Lung microvascular endothelial cell (primary cell): Measurements from ENCODE around the gene PRKD2. TPM values are rescaled to one million over a fixed set of nuclear protein-coding genes. Genes with fewer than 3 reads are reported as not detected.
"Not testable (repeated sequence)": the region's sequence is repeated elsewhere in the genome, so short reads cannot be mapped to it uniquely, and the experiment has no call there.

Experiments
- DNase-seq, 2 donors: peaks; one replicate each; pipeline versions ENCODE4 v3.0.0 to v3.0.0-alpha.2; 2010; ENCODE audit warnings: low read depth in 2 of 2
- total RNA-seq: library from RNA; depleted of rRNA; stranded (reverse); fragments of >200 nt; gene quantifications from 2 replicates; pipeline ENCODE4 v1.2.1, GENCODE V29; 2014

The PRKD2 gene
- total RNA-seq, 1 donor from 2014 or later = 30.6 TPM

GRCh38 chr19:46712768-46713338, 4.1 kb downstream of the PRKD2 start:
- not testable (repeated sequence) for DNase-seq

- DNase-seq = no peak
Measured at GRCh38 chr19:46710687-46711086, 6.2 kb downstream of the PRKD2 start.

- peak; percentile 58 to 64 for DNase-seq
Measured at GRCh38 chr19:46704379-46705076, 12.4 kb downstream of the PRKD2 start.

DNA sequence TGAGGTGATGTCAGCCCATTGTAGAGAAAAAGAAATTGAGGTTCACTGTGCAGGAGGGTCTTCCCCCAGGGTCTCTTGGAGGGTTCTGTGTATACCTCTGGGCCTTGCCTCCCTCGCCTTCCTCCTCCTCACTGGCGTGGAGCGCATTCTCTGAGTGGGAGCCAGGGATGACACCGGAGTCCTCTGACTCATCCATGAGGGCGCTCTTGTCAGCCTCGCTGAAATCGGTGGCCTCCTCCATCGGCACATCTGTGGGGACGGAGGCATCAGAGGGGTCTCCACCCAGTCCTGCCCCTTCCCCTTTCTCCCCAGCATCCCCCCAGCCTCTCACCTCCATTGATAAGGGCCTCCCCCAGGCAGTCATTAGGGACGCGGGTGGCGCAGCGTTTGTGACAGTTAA, 16.2 kb downstream of the PRKD2 start:
- no peak for DNase-seq

DNA sequence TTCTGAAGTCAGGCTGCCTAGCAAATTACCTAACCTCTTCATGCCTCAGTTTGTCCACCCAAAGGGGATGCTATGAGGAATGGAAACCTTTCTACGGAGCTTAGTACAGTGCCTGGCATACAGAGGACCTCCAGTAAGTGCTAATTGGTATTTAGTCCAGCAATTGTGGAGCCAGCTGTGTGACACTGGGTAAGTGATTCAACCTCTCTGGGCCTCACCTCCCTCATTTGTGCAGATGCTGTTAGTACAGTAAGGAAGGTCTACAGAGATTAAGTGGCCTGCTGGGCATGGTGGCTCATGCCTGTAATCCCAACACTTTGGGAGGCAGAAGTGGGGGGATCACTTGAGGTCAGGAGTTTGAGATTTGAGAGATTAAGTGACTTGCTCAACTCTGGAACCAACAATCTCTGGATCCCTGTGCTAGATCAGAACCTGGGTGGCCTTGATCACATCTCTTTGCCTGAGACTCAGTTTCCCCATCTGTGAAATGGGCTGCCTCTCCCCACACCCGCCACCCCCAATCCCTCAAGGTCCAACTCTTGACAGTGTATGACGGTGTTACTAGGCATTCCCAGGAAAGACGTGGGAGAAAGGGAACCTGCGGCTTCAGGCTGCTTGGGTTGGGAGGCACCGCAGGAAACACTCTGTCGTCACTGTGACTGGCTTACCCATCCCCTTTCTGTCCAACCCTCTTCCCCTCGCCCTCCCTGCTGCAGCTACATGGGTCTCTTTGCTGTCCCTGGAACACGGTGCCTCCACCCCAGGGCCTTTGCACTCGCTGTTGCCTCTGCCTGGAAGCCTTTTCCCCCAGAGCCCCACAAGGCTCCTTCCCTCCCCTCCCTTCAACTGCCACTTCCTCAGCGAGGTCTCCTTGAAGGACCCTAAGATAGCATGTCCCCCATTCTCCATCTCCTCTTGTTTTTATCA, 18.3 kb downstream of the PRKD2 start:
- no peak for DNase-seq

DNA sequence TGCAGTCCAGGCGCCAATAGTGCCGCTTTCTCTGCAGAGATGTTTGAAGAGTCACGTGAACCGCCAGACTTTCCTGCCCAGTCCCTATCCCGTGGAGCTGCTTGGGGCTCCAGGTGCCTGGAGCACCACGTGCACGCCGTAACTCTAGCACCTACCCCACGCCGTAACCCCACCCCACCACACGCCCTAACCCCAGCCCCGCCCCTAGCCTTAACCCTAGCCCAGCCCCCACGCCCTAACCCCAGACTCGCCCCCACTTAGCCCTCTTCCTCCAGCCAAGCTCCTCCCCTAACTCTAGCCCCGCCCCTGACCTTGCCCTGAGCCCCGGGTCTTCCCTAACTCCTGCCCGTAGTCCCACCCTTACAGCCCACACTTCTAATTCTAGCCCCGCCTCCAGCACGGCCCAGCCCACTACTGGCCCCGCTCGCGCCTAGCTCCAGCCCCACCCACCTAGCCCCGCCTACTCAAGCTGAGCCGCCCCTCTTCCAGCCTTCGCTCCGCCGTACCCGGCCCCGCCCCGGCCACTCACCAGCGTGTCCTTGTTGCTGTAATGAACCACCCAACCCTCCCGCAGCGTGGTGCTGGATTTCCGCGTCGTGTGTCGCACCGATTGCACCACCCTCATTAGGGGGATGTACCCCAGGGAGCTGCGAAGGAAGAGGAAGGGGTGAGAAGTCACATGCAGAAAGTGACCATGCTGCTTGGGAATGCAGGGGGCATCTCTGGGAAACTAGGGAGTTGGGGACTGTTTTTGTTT, 19.5 kb downstream of the PRKD2 start:
- DNase-seq = peak; percentile 81 to 84

GRCh38 chr19:46696866-46697203, 20.1 kb downstream of the PRKD2 start:
- no peak for DNase-seq

- DNase-seq = no peak
Measured at GRCh38 chr19:46696052-46696451, 20.9 kb downstream of the PRKD2 start.

GRCh38 chr19:46693760-46694159, 23.2 kb downstream of the PRKD2 start:
- no peak for DNase-seq

GRCh38 chr19:46692918-46693722, 23.8 kb downstream of the PRKD2 start:
- no peak for DNase-seq

DNA sequence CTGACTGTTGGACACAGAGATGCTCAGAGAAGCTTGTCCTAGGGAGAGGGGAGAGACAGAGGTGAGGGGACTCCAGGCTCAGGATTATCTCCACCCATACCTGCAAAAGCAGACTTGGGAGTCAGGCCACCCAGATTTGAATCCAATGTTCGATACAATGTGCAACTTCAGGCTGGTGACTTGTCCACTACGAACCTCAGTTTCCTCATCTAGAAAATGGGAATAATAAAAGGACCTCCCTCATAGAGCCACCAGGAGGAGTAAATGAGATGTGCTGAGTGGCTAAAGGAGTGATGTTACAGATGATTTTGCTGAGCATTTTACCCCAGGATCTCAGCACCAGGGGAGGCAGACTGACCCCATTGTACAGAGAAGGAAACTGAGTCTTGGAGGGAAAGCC, 25.0 kb downstream of the PRKD2 start:
- DNase-seq = no peak

DNA sequence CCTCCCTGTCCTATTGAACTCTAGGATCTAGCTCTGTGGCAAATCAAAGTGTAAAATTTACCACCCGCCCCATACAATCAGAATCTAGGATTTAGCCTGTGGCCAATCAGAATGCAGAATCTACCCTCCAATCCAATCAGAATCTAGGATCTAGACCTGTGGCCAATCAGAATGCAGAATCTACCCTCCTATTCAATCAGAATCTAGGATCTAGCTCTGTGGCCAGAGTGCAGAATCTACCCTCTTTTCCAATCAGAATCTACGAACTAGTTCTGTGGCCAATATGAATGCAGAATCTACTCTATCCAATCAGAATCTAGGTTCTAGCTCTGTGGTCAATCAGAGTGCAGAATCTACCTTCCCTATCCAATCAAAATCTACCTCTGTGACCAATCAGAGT, 25.8 kb downstream of the PRKD2 start:
- DNase-seq = no peak

- no peak for DNase-seq
Measured at GRCh38 chr19:46689358-46689757, 27.6 kb downstream of the PRKD2 start.

GRCh38 chr19:46687438-46688145, 29.3 kb downstream of the PRKD2 start:
- DNase-seq = no peak

DNA sequence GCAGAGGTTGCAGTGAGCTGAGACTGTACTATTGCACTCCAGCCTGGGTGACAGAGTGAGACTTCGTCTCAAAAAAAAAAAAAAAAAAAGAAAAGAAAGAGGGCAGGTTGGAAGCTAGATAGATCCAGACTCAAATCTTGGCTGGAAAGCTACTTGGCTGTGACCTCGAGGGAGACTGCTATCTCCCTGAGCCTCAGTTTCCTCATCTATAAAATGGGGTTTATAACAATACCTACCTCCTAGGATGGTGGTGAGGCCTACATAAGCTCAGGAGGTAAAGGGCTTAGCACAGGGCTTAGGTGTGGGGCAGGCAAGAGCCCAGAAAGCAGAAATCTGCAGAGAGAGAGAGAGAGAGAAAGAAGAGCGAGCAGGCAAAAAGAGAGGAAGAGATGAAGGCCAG, 31.7 kb downstream of the PRKD2 start:
- DNase-seq = no peak

GRCh38 chr19:46678110-46678732, 38.7 kb downstream of the PRKD2 start:
- DNase-seq = peak; percentile 20

DNA sequence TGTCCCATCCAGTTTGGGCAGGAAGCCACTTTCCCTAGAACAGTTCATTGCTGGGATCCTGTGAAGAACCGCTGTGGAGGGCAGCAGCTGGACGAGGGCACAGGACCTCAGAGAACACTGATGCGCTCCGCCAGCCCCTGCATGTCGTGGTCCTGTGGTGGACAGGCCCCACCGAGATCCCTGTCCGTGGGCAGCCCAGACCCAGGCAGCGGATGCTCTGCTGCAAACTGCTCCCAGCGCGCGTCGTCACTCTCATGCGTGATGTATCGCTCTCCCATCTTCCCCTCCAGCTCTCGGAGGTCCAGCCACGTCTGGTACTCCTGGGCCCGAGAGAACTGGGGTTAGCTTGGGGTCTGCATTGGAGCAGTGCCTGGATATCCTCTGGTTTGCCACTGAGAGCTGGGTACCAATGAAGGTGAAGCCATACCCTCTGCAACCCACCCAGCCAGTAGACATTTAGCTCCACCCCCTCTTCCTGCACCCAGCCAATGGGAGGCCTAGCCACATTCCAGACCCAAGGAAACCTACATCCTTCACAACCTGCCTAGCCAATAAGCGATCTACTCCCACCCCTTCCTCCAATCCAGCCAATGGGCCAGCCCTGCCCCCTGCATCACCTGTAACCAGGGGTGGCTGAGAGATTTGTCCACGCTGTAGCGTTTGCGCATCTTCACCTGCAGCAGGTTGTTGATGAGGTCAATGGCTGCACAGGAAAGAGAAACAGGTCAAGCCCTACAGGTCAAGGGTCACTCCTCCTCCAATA, 42.3 kb downstream of the PRKD2 start:
- peak; percentile 40 to 52 for DNase-seq

GRCh38 chr19:46670813-46671212, 46.1 kb downstream of the PRKD2 start:
- peak in 1 of 2 donors; percentile 71 for DNase-seq

GRCh38 chr19:46668662-46669061, 48.3 kb downstream of the PRKD2 start:
- no peak for DNase-seq
